ENCODE results near the gene PZP. TPM values are rescaled to one million over a fixed set of nuclear protein-coding genes. Genes with fewer than 3 reads are reported as not detected.

Gene PZP
- total and polyA plus RNA-seq, 4 donors = 0.61 to 4.6 (median 2.2) TPM

GRCh38 chr12:9124383-9125031 lies 83.7 kb downstream of the PZP start:
- H3K27ac ChIP-seq (ENCODE audit: low read depth in 1 of 2, low read length in 1 of 2) = peak overlapping the region; percentile 17 to 82
- no peak for TF ChIP-seq CTCF (IDR thresholded peaks at IDR 0.05; ENCODE audit: control extremely low read depth, extremely low read depth)
- H3K9ac ChIP-seq (ENCODE audit: insufficient read depth in 1 of 2, low read length in 2 of 2) = no peak overlapping the region
- DNase-seq (no peak), ATAC-seq (ENCODE audit: insufficient read depth, low FRiP score) (no peak)
- no peak overlapping the region for H3K4me3 ChIP-seq
- H3K4me1 ChIP-seq (ENCODE audit: control insufficient read depth in 5 of 5, insufficient read depth in 5 of 5, low read length in 5 of 5) = peaks cover 0 to 52% (median 9%) of the 10 kb centered on the region in 5 donors
- no peaks in the 10 kb centered on the region for H3K27me3 ChIP-seq (ENCODE audit: control insufficient read depth in 3 of 3, insufficient read depth in 3 of 3, low read length in 2 of 3)
- WGBS, 2 donors = 85 to 96% methylated on average over 16 of the region's 16 CpGs
- peaks cover 0 to 5% (median 0%) of the 10 kb centered on the region in 4 donors for H3K36me3 ChIP-seq (ENCODE audit: control insufficient read depth in 4 of 4, insufficient read depth in 4 of 4, low read length in 4 of 4)
- H3K9me3 ChIP-seq (ENCODE audit: control insufficient read depth in 4 of 4, insufficient read depth in 3 of 4, low read length in 3 of 4) = no peaks in the 10 kb centered on the region

DNA sequence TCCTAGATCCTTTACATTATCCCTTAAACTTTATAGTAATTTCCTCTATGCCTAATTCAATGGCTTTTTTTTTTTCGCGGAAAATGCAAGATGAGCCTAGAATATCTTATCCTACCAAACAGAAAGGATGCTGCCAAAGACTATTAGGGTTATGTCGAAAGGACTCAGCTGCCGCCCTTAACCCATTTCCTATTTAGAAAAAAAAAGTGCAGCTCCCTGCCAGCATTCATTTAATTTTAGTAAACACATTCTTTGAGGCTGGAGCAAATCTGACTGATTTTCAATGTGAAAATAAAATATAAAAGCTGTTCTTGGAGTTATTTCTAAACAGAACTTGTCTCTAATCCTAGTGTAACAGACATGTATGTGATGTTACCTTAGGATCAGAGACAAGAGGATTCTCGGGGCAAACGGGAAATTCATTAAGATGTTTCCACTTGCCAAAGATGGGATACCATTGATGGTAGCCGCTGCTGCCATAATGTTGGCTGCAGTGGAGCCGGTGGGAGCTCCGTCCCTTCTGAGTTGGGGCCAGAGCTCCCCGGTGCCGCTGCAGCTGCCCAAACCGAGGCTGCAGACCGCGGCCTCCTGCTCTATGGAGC lies 84.3 kb downstream of the PZP start:
- 67 to 76% methylated on average over 14 of the region's 14 CpGs for WGBS, 2 donors
- DNase-seq (peak; percentile 80 to 97 (median 97)), ATAC-seq (ENCODE audit: insufficient read depth, low FRiP score) (peak; percentile 13)
- Histone ChIP-seq H3K9me3 (ENCODE audit: control insufficient read depth in 4 of 4, insufficient read depth in 3 of 4, low read length in 3 of 4) (no peaks in the 10 kb centered on the region), H3K4me3 (no peak overlapping the region), H3K36me3 (ENCODE audit: control insufficient read depth in 4 of 4, insufficient read depth in 4 of 4, low read length in 4 of 4) (peaks cover 0 to 5% (median 0%) of the 10 kb centered on the region in 4 donors), H3K27me3 (ENCODE audit: control insufficient read depth in 3 of 3, insufficient read depth in 3 of 3, low read length in 2 of 3) (no peaks in the 10 kb centered on the region), H3K4me1 (ENCODE audit: control insufficient read depth in 5 of 5, insufficient read depth in 5 of 5, low read length in 5 of 5) (peaks cover 0 to 57% (median 9%) of the 10 kb centered on the region in 5 donors), H3K9ac (ENCODE audit: insufficient read depth in 1 of 2, low read length in 2 of 2) (peak overlapping the region in 1 of 2 donors; percentile 42), H3K27ac (ENCODE audit: low read depth in 1 of 2, low read length in 1 of 2) (peak overlapping the region; percentile 17 to 82)
- TF ChIP-seq CTCF (IDR thresholded peaks at IDR 0.05; ENCODE audit: control extremely low read depth, extremely low read depth) = no peak

DNA sequence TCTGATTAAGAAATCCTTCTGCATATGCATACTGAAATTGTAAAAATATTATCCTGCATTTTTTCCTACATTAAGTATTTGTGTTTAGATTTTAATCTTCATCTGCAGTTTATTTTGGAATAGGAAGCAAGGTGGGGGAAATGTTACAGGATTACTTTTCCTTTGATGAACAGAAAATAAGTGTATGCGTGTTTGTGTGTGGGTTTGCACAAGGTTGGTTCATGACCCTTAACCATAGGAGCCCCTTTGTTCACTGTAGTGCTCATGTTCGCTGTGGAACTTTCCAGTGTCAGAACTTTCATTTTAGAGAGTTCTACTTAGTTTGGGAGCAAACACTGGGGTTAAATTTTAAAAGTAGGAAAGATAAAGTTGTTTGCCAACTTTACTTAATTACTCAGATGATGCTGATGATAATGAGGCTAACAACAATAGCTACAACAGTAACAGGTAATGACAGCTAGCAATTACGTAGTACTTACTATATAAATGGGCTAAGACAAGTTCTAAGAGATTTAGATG lies 86.0 kb downstream of the PZP start:
- H3K4me3 ChIP-seq = no peak overlapping the region
- DNase-seq = peak in 2 of 3 donors; percentile 60 to 68
- 39 to 72% methylated on average over 3 of the region's 3 CpGs for WGBS, 2 donors
- TF ChIP-seq CTCF (IDR thresholded peaks at IDR 0.05; ENCODE audit: control extremely low read depth, extremely low read depth) = no peak
- no peak overlapping the region for H3K27ac ChIP-seq (ENCODE audit: low read depth in 1 of 2, low read length in 1 of 2)
- peak overlapping the region in 1 of 2 donors; percentile 85 for H3K9ac ChIP-seq (ENCODE audit: insufficient read depth in 1 of 2, low read length in 2 of 2)
- H3K27me3 ChIP-seq (ENCODE audit: control insufficient read depth in 3 of 3, insufficient read depth in 3 of 3, low read length in 2 of 3) = no peaks in the 10 kb centered on the region
- no peaks in the 10 kb centered on the region for H3K9me3 ChIP-seq (ENCODE audit: control insufficient read depth in 4 of 4, insufficient read depth in 3 of 4, low read length in 3 of 4)
- peaks cover 2 to 71% (median 9%) of the 10 kb centered on the region in 5 donors for H3K4me1 ChIP-seq (ENCODE audit: control insufficient read depth in 5 of 5, insufficient read depth in 5 of 5, low read length in 5 of 5)
- H3K36me3 ChIP-seq (ENCODE audit: control insufficient read depth in 4 of 4, insufficient read depth in 4 of 4, low read length in 4 of 4) = no peaks in the 10 kb centered on the region
- no peak for ATAC-seq (ENCODE audit: insufficient read depth, low FRiP score)
